Dermis blood vessel endothelial cell (primary cell): ENCODE data around the gene MRPS6. TPM values are rescaled to one million over a fixed set of nuclear protein-coding genes. Genes with fewer than 3 reads are reported as not detected.

Experiments
- DNase-seq: peaks from one replicate; pipeline ENCODE4 v3.0.0; 2010
- total RNA-seq: library from RNA; depleted of rRNA; stranded (reverse); fragments of >200 nt; gene quantifications from 2 replicates; pipeline ENCODE4 v1.2.3, GENCODE V29; 2014

The MRPS6 gene
- total RNA-seq, 1 donor from 2014 or later: 14.3 TPM

- no peak for DNase-seq
Observed at GRCh38 chr21:34072145-34073031, 990 bp upstream of the MRPS6 start.

DNA sequence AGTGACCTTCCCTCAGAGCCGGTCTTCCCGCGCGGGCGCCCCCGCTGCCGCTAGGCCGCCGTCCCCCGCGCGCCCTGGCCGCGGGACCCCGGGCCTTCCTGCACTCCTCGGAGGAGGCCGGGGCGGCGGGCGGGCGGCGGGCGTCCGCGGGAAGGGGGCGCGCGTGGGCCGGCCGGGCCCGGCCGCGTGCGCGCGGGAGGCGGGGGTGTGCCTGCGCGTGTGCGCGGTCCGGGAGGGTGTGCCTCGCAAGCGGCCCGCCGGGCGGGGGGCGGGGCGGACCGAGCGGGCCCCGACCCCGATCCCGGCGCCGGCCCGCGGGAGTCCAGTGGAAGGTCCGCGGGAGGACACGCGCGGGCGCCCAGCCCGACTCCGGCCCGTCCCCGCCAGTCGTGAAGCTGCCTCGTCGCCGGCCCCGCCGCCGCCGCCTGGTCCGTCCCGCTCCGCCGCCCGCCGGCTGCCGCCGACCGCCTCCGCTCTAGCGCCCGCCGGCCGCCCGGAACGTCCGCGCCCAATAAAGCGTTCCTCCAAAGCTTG lies 438 bp downstream of the MRPS6 start:
- peak; percentile 47 for DNase-seq

DNA sequence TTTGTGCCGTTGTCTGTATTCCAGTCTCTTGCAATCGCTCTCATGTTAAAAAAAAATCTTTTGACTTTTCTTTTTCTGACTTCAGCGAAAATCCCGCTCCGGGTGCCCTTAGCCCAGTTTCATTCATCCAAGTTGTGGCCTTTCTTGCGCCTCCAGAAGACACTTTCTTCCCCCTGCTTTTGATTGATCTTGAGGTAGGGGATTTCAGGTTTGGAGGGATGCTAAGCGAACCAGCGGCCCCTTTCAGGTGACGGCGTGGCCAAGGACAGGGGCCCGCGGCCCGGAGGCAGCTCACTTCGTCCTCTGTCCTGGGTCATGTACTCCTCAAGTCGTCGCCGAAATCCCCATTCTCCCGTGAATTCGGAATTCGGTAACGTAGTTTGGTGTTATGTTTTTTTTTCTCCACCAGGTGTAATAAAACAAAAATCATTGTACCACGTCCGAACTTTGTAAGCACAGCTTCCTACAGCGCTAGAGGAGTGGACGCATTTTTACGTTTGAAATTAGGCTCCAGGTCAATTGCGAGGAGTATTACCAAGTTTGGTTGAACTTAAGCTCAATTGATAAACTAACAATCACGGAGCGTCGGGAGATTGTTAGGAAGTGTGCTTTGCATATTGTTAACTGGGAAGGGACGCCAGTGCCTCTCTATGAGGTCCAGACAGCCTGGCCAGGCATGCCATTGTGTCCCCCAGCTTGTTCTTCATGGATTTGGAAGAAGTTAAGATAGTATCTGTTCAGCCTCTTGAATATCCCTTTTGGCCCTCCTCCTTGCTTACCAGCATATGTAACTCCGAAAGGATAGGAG lies 1.1 kb downstream of the MRPS6 start:
- peak; percentile 47 for DNase-seq

GRCh38 chr21:34075091-34075425 lies 1.7 kb downstream of the MRPS6 start:
- DNase-seq: no peak

- DNase-seq: no peak
Observed at GRCh38 chr21:34075760-34076660, 2.6 kb downstream of the MRPS6 start.

DNA sequence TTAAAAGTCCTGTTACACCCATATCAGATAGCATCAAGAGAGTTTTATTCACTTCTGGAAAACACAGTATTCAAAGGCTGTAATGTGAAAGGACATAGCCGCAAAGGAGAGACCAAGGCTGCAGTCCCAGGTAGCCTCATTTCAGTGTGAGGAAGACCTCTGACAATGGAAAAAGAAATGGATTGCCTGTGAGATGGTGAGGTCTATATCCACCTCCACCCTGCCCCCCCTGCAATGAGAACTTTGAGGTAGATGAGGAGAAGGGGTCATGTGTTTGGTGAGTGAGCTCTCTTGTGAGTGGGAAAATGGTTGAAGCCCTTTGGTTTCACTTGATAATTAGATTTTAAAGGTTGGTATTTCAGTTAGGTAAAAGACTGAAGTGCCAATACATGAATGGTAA lies 3.5 kb downstream of the MRPS6 start:
- DNase-seq: no peak

GRCh38 chr21:34077888-34078287 lies 4.5 kb downstream of the MRPS6 start:
- DNase-seq: no peak

DNA sequence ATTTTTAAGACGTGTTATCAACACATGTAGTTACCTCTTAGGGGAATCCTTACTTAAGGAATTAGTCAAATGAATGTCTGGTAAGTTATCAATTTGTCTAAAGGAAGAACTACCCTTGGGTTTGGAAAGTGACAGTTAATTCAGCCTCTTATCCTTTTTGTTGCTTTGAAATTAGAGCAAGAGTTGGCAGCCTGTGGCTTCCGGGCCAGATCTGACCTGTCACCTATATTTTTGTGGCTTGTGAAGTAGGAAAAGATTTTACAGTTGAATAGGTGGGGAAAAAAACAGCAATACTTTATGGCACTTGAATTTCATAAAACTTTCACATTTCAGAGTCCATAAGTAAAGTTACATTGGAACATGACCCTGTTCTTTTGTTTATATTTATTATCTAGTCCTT lies 5.5 kb downstream of the MRPS6 start:
- DNase-seq: peak; percentile 31

DNA sequence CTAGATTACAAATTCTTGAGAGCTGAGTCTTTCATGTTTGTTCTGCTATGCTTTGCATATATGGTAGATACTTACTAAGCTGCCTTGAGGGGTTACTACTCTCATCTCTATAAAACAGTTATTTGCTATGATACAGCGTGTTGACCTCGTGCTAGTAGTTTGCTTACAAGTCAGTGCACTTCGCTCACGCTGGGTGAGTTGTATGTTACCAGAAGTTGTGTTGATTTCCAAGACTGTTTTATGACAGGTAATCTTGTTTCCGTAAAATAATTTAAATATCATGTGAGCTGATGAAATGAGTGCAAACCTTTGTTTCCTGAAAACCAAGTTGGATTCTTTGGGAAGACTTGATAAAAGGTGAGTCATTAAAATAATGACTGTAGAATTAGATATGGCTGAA lies 7.3 kb downstream of the MRPS6 start:
- no peak for DNase-seq

DNA sequence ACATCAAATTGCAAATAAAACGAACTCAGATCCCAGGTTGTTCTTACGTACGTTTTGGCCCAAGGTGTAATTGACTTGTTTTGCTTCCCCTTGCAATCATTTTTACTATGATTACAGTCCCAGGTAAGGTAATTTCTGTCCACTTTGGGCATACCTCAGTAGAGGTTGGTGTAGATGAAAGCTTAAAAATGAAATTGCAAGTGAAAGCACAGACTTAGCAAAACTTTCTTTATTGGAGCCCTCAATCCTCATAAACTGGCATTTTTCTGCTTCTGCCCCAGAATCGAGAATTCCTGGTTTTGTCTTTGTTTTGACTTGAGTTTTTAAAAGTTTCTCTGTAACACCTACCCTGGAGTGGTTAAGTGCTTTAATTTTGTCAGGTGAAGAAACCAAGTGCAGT lies 9.4 kb downstream of the MRPS6 start:
- DNase-seq: no peak

- no peak for DNase-seq
Observed at GRCh38 chr21:34083357-34083756, 10.0 kb downstream of the MRPS6 start.

GRCh38 chr21:34085129-34085528 lies 11.8 kb downstream of the MRPS6 start:
- no peak for DNase-seq

GRCh38 chr21:34086887-34087306 lies 13.5 kb downstream of the MRPS6 start:
- no peak for DNase-seq

DNA sequence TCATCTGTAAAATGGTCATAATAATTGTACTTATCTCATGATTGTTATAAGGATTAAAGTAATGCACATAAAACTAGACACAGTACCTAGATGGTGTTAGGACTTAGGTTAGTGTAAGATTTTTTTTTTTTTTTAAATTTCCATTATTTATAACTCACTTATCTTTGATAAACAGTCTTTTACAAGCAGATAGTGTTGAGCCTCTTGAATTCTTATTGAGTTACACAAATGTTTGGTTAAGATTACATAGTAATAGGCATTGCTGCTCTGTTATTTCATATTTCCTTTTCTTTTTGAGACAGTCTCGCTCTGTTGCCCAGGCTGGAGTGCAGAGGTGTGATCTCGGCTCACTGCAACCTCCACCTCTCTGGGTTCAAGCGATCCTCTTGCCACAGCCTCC lies 15.4 kb downstream of the MRPS6 start:
- DNase-seq: no peak

GRCh38 chr21:34091032-34091431 lies 17.7 kb downstream of the MRPS6 start:
- DNase-seq: no peak

- peak; percentile 21 for DNase-seq
Observed at GRCh38 chr21:34091607-34092006, 18.2 kb downstream of the MRPS6 start.

DNA sequence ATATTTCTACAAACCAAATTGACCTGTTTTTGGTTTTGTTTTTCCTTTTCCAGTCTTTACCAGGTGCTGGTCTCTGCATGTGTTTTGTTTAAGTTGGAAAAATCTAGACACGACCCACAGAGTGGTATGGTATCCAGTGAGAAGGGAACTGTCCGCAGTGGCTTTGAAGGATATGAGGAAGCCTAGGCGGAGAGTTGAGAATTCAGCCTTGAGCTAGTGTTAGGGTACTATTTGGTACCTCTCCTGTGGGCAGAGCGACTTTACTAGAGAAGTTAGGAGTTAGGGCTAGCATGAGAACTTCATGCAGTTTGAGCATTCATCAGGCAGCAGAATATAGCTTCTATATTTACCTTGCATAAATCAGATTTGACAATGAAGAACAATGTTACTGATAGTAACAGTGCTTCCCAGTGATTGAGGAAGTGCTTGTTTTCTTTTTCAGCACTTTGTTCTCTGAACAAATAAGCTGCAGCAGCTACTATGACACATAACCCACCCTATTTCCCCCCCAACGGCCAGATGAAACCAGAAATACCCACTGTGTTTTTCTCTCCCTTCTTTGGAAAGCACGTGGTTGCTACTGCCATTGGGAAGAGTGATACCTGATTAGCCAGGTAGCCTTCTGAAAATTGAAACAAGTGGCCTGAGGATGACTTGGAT lies 19.0 kb downstream of the MRPS6 start:
- peak; percentile 52 for DNase-seq

- no peak for DNase-seq
Observed at GRCh38 chr21:34093083-34093482, 19.7 kb downstream of the MRPS6 start.

DNA sequence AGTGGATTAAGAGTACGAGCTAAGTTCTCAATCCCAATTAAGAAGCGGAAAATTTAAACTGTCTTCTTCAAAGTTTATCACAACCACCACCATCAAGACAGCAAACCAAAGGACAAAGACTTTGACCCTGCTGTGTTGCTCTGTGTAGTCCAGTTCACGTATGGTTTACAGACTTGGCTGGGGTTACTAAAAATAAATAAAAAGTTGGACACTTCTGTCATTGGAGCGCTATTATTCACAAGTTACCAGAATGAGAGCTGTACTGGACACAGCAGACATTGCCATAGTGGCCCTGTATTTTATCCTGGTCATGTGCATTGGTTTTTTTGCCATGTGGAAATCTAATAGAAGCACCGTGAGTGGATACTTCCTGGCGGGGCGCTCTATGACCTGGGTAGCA lies 21.6 kb downstream of the MRPS6 start:
- no peak for DNase-seq

DNA sequence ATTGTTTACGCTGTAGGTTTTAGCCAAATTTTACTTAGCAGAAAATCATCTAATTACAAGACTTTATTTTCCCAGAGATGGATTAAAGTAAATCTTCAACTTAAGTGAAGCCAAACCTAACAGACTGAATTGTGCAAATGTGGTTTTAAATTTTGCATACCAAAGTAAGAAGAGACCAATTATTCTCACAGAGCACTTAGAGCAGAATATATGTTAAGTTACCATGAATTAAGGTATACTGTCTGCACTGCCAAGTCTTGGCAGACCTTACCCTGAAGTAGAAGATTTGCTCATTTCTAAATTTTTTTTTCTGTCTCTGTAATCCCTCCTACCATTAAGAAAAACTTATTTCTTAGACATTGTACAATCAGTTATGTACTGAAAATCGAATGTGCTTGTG lies 24.1 kb downstream of the MRPS6 start:
- no peak for DNase-seq

- DNase-seq: no peak
Observed at GRCh38 chr21:34100337-34100736, 27.0 kb downstream of the MRPS6 start.

- peak; percentile 5 for DNase-seq
Observed at GRCh38 chr21:34100790-34101189, 27.4 kb downstream of the MRPS6 start.
